ENCODE measurements around the gene SOAT2. TPM values are rescaled to one million over a fixed set of nuclear protein-coding genes. Genes with fewer than 3 reads are reported as not detected.
A peak's percentile ranks its signal among the peaks of the same experiment; 100 is the strongest.

The SOAT2 gene
- total and polyA plus RNA-seq, 2 donors (not counting 1 experiment from before 2014, with no cell fraction given) = under 0.01 TPM; not detected in 1

GRCh38 chr12:53063708-53064612, 39.3 kb upstream of the SOAT2 start:
- H3K27me3 ChIP-seq (ENCODE audit: control insufficient read depth, insufficient read depth, low read length) = no peaks in the 10 kb centered on the region
- H3K4me2 ChIP-seq (ENCODE audit: extremely low read depth, insufficient read depth, low read length) = no peak overlapping the region
- H3K36me3 ChIP-seq (ENCODE audit: control insufficient read depth, insufficient read depth, low read length) = peaks cover 36% of the 10 kb centered on the region
- no peak for TF ChIP-seq EZH2 (IDR thresholded peaks at IDR 0.05; ENCODE audit: low read length, missing control alignments)
- no peak for TF ChIP-seq CTCF (conservative IDR thresholded peaks at IDR 0.05 in 1 of 2, IDR thresholded peaks at IDR 0.05 in 1 of 2; ENCODE audit: low read depth in 1 of 2, low read length in 2 of 2)
- no peak overlapping the region for H3K4me3 ChIP-seq (replicated peaks in 1 of 4; ENCODE audit: control extremely low read depth in 1 of 4, insufficient read depth in 1 of 4, low read depth in 3 of 4, low read length in 4 of 4)
- H3K9ac ChIP-seq (ENCODE audit: insufficient read depth, low read length) = no peak overlapping the region
- no peaks in the 10 kb centered on the region for H4K20me1 ChIP-seq (ENCODE audit: control insufficient read depth, extremely low read depth, insufficient read depth, low read length)
- no peak overlapping the region for H2AFZ ChIP-seq (ENCODE audit: low read length)
- H3K9me3 ChIP-seq (ENCODE audit: control insufficient read depth, insufficient read depth, low read depth, low read length) = no peaks in the 10 kb centered on the region
- H3K4me1 ChIP-seq (ENCODE audit: control insufficient read depth, extremely low read depth, insufficient read depth, low read length) = peaks cover 61% of the 10 kb centered on the region
- no peaks in the 10 kb centered on the region for H3K79me2 ChIP-seq (ENCODE audit: control insufficient read depth, insufficient read depth, low read length)
- H3K27ac ChIP-seq (ENCODE audit: insufficient read depth, low read length) = peak overlapping the region; percentile 69
- peak in 1 of 2 donors; percentile 91 for DNase-seq (ENCODE audit: low read depth in 2 of 2)

GRCh38 chr12:53064613-53065436, 38.5 kb upstream of the SOAT2 start:
- Histone ChIP-seq H4K20me1 (ENCODE audit: control insufficient read depth, extremely low read depth, insufficient read depth, low read length) (no peaks in the 10 kb centered on the region), H3K36me3 (ENCODE audit: control insufficient read depth, insufficient read depth, low read length) (peaks cover 29% of the 10 kb centered on the region), H3K4me2 (ENCODE audit: extremely low read depth, insufficient read depth, low read length) (no peak overlapping the region), H3K4me1 (ENCODE audit: control insufficient read depth, extremely low read depth, insufficient read depth, low read length) (peaks cover 61% of the 10 kb centered on the region), H3K9ac (ENCODE audit: insufficient read depth, low read length) (no peak overlapping the region), H3K79me2 (ENCODE audit: control insufficient read depth, insufficient read depth, low read length) (no peaks in the 10 kb centered on the region), H3K9me3 (ENCODE audit: control insufficient read depth, insufficient read depth, low read depth, low read length) (no peaks in the 10 kb centered on the region), H2AFZ (ENCODE audit: low read length) (no peak overlapping the region), H3K27ac (ENCODE audit: insufficient read depth, low read length) (peak overlapping the region; percentile 69), H3K4me3 (replicated peaks in 1 of 4; ENCODE audit: control extremely low read depth in 1 of 4, insufficient read depth in 1 of 4, low read depth in 3 of 4, low read length in 4 of 4) (no peak overlapping the region), H3K27me3 (ENCODE audit: control insufficient read depth, insufficient read depth, low read length) (no peaks in the 10 kb centered on the region)
- TF ChIP-seq EZH2 (IDR thresholded peaks at IDR 0.05; ENCODE audit: low read length, missing control alignments) (no peak), CTCF (conservative IDR thresholded peaks at IDR 0.05 in 1 of 2, IDR thresholded peaks at IDR 0.05 in 1 of 2; ENCODE audit: low read depth in 1 of 2, low read length in 2 of 2) (no peak)
- no peak for DNase-seq (ENCODE audit: low read depth in 2 of 2)

- no peaks in the 10 kb centered on the region for H3K9me3 ChIP-seq (ENCODE audit: control insufficient read depth, insufficient read depth, low read depth, low read length)
- no peaks in the 10 kb centered on the region for H3K79me2 ChIP-seq (ENCODE audit: control insufficient read depth, insufficient read depth, low read length)
- no peak overlapping the region for H3K4me3 ChIP-seq (replicated peaks in 1 of 4; ENCODE audit: control extremely low read depth in 1 of 4, insufficient read depth in 1 of 4, low read depth in 3 of 4, low read length in 4 of 4)
- H3K36me3 ChIP-seq (ENCODE audit: control insufficient read depth, insufficient read depth, low read length) = peaks cover 22% of the 10 kb centered on the region
- H3K4me2 ChIP-seq (ENCODE audit: extremely low read depth, insufficient read depth, low read length) = no peak overlapping the region
- TF ChIP-seq EZH2 (IDR thresholded peaks at IDR 0.05; ENCODE audit: low read length, missing control alignments) = no peak
- TF ChIP-seq CTCF (conservative IDR thresholded peaks at IDR 0.05 in 1 of 2, IDR thresholded peaks at IDR 0.05 in 1 of 2; ENCODE audit: low read depth in 1 of 2, low read length in 2 of 2) = no peak
- no peak overlapping the region for H2AFZ ChIP-seq (ENCODE audit: low read length)
- no peaks in the 10 kb centered on the region for H3K27me3 ChIP-seq (ENCODE audit: control insufficient read depth, insufficient read depth, low read length)
- peak overlapping the region; percentile 69 for H3K27ac ChIP-seq (ENCODE audit: insufficient read depth, low read length)
- no peak overlapping the region for H3K9ac ChIP-seq (ENCODE audit: insufficient read depth, low read length)
- peaks cover 58% of the 10 kb centered on the region for H3K4me1 ChIP-seq (ENCODE audit: control insufficient read depth, extremely low read depth, insufficient read depth, low read length)
- DNase-seq (ENCODE audit: low read depth in 2 of 2) = no peak
- H4K20me1 ChIP-seq (ENCODE audit: control insufficient read depth, extremely low read depth, insufficient read depth, low read length) = no peaks in the 10 kb centered on the region
Measured at GRCh38 chr12:53065470-53065869, 37.8 kb upstream of the SOAT2 start.
